Heart left ventricle (tissue), 16 donors: ENCODE results near the gene BRSK2. TPM values are rescaled to one million over a fixed set of nuclear protein-coding genes. Genes with fewer than 3 reads are reported as not detected.

Experiments used
- ATAC-seq, 4 donors: fragments of 200-7000 bp; cut with Tn5 transposase; one replicate each; pipeline ENCODE4 v1.9.1; 2020 to 2022; ENCODE audit warnings: moderate library complexity in 4 of 4, mild to moderate bottlenecking in 3 of 4, moderate number of reproducible peaks in 1 of 4
- DNase-seq, 5 donors: peaks; one replicate each; pipeline ENCODE4 v3.0.0-alpha.2; 2020
- H3K27ac ChIP-seq, 12 donors: fragments of 200-600 bp; sonication (generic) in 4 of 12; one replicate each; pipeline versions ENCODE4 v1.5.0 to v1.8.0; 2016 to 2022; ENCODE audit warnings: mild to moderate bottlenecking in 2 of 12
- H3K27me3 ChIP-seq, 9 donors: fragments of 200-600 bp; sonication (generic) in 2 of 9; one replicate each; pipeline versions ENCODE4 v1.5.1 to v1.8.0; 2016 to 2022; ENCODE audit warnings: mild to moderate bottlenecking in 3 of 9
- H3K36me3 ChIP-seq, 9 donors: fragments of 200-600 bp; sonication (generic) in 2 of 9; one replicate each; pipeline versions ENCODE4 v1.5.0 to v1.8.0; 2018 to 2022; ENCODE audit warnings: mild to moderate bottlenecking in 2 of 9
- H3K4me1 ChIP-seq, 12 donors: fragments of 200-600 bp; sonication (generic) in 4 of 12; one replicate each; pipeline versions ENCODE4 v1.5.0 to v1.8.0; 2016 to 2022; ENCODE audit warnings: mild to moderate bottlenecking in 3 of 12
- H3K4me3 ChIP-seq, 12 donors: fragments of 200-600 bp; sonication (generic) in 4 of 12; one replicate each; pipeline versions ENCODE4 v1.5.0 to v1.8.0; 2017 to 2022; ENCODE audit warnings: mild to moderate bottlenecking in 9 of 12, moderate library complexity in 4 of 12
- H3K9me3 ChIP-seq, 12 donors: fragments of 200-600 bp; sonication (generic) in 4 of 12; one replicate each; pipeline versions ENCODE4 v1.5.0 to v1.8.0; 2016 to 2022; ENCODE audit warnings: mild to moderate bottlenecking in 1 of 12
- CTCF ChIP-seq, 12 donors: fragments of 200-600 bp; sonication (generic) in 4 of 12; IDR thresholded peaks; one replicate each; pipeline versions ENCODE4 v1.5.0 to v1.8.0; 2018 to 2022; ENCODE audit warnings: antibody characterized with exemption in 12 of 12, mild to moderate bottlenecking in 5 of 12
- POLR2A ChIP-seq, 2 donors: fragments of 450-650 bp; IDR thresholded peaks; one replicate each; pipeline ENCODE4 v1.6.1; 2017; ENCODE audit warnings: antibody characterized with exemption in 2 of 2, mild to moderate bottlenecking in 2 of 2, moderate library complexity in 2 of 2
- WGBS, 4 donors: extraction: QIAGEN DNeasy Blood & Tissue Kit in 2 of 4; methylation state at CpG; one replicate each; pipeline versions ENCODE4 v1.1.5 to v1.1.7; 2013 to 2018; 5-methylcytosine and 5-hydroxymethylcytosine counted together
- intact Hi-C, 10 donors: fragments of 100-400 bp; cut with DNase I; formaldehyde crosslinking; loops; one replicate each; pipeline versions ENCODE4 v1.11.1 to v1.14.2; 2022
- polyA plus RNA-seq, 2 donors: library from polyadenylated mRNA; stranded (reverse); fragments of 200-250 nt; gene quantifications; one replicate each; pipeline ENCODE4 v1.2.3, GENCODE V29; 2013
- total RNA-seq, 9 donors: library from RNA; depleted of rRNA in 2 of 9; stranded (reverse); fragments of >200 nt in 2 of 9; fragmentation: NEBNext Ultra II Directional in 3 of 9; extraction: Animal tissue kit (Norgen Biotek cat#: 25700) in 3 of 9; gene quantifications; one replicate each; pipeline versions ENCODE4 v1.1.0 to v1.2.4, GENCODE V29; 2016 to 2023
- donor health status: ischemic (EF 13 %, LVEDD 7.1; RV severe dilation, severe dysfunction).
- donor health status: healthy with polysubstance abuse.
- donor health status: DM: no; HTN: yes; CAD: no.
- donor health status: DM: no; HTN: no; CAD: no.
- donor health status: ischemic (EF 25% LVEDD 6.9; RV normal size, moderate dysfunction).
- donor health status: ischemic (EF 25% LVEDD 5.7; RV mildly dilated, moderate dysfunction).
- donor health status: healthy.
- donor health status: DM: yes; HTN: yes; CAD: no.
- donor health status: ischemic (EF 35%, LVEDD 5.7; RV mildly dilated, moderate dysfunction).
- donor health status: nonischemic (EF 11% LVEDD 7.7; RV severe dilation, severe dysfunction).
- donor health status: DM: yes; HTN: yes; CAD: no.
- donor health status: PGD.
- donor health status: ischemic (EF 29% LVEDD 5.4; RV normal size, mild dysfunction).
- donor health status: nonischemic (EF 23%, LVEDD 6.1; RV moderate dilation, normal function).

Gene BRSK2
- total and polyA plus RNA-seq, 11 donors: 0.16 to 1.3 (median 0.61) TPM; not detected in 1

DNA sequence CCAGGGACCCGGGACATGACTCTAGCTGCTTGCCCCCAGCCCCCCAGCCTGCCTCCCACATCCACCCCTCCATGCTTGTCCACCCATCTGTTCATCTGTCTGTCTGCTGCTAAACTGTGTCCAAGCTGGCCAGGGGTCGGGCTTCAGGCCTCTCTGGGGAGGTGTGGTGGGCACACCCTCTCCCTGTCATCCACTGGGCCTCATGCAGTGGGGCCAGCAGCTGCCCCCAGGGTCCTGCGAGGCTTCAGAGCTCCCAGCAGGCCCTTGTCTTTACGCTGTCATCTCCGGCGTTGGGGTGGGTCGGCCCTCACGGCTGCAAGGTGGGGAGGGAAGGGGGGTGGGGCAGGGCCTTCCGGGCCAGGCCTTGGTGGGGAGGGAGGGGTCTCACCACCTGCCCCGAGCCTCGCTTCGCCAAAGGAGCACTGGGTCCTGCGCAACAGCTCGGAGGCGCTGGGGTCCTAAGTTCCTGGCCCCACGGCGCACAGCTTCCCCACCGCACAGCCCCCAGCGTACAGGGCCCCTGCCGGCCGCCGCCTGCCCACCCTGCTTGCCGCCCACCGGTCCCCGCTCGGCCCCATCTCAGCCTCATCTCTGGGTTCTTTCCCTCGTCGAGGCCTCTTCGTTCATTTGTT lies 70.1 kb downstream of the BRSK2 start:
- ATAC-seq (no peak), DNase-seq (no peak)
- TF ChIP-seq CTCF (IDR thresholded peaks at IDR 0.05) (no peak), POLR2A (IDR thresholded peaks at IDR 0.05) (no peak)
- Histone ChIP-seq H3K4me3 (peak overlapping the region in 1 of 12 donors; percentile 16), H3K4me1 (peaks cover 0 to 16% (median 3%) of the 10 kb centered on the region in 12 donors), H3K27ac (peak overlapping the region in 3 of 12 donors; percentile 26 to 93 (median 50)), H3K27me3 (no peaks in the 10 kb centered on the region), H3K36me3 (peaks cover 0 to 7% (median 0%) of the 10 kb centered on the region in 9 donors), H3K9me3 (no peaks in the 10 kb centered on the region)
- intact Hi-C loops: loop anchor here in 5 of 10 donors (5.0 to 10.0 kb wide), 5 partner anchors 42 to 255 kb away; partner anchors contain the start of gene DUSP8 (in 2 of the 5)
- 69 to 78% (median 72%) methylated on average over 26 to 29 of the region's 29 CpGs for WGBS, 4 donors

DNA sequence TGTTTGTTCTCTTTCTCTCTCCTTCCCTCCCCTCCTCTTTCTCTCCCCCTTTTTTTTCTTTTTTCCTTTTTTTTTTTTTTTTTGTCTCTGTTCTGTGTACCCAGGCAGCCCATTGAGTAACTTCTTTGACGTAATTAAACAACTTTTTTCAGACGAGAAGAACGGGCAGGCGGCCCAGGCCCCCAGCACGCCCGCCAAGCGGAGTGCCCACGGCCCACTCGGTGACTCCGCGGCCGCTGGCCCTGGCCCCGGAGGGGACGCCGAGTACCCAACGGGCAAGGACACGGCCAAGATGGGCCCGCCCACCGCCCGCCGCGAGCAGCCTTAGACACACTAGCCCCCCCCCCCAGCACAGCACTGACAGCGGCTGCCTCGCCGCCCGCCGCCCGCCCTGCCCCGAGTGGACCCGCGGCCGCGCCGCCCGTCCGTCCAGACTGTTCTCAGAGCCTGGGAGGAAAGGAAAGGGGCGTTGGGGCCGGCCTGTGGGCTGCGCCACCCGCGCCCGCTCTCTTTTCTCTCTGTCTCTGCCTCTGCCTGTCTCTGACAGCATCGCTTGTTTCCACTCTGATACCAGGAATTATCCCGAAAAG lies 70.8 kb downstream of the BRSK2 start:
- H3K36me3 ChIP-seq: peaks cover 0 to 11% (median 0%) of the 10 kb centered on the region in 9 donors
- peak in 1 of 4 donors; percentile 9 for ATAC-seq
- peaks cover 0 to 16% (median 3%) of the 10 kb centered on the region in 12 donors for H3K4me1 ChIP-seq
- WGBS, 4 donors: 80 to 89% (median 82%) methylated on average over 39 to 44 of the region's 44 CpGs
- no peaks in the 10 kb centered on the region for H3K27me3 ChIP-seq
- no peaks in the 10 kb centered on the region for H3K9me3 ChIP-seq
- TF ChIP-seq POLR2A (IDR thresholded peaks at IDR 0.05): no peak
- peak overlapping the region in 4 of 12 donors; percentile 13 to 93 (median 38) for H3K27ac ChIP-seq
- intact Hi-C loops: loop anchor here in 1 of 10 donors (5.0 kb wide), 1 partner anchor 42 kb away; no protein-coding TSS in a partner anchor
- peak in 1 of 5 donors; percentile 57 for DNase-seq
- peak overlapping the region in 1 of 12 donors; percentile 16 for H3K4me3 ChIP-seq

DNA sequence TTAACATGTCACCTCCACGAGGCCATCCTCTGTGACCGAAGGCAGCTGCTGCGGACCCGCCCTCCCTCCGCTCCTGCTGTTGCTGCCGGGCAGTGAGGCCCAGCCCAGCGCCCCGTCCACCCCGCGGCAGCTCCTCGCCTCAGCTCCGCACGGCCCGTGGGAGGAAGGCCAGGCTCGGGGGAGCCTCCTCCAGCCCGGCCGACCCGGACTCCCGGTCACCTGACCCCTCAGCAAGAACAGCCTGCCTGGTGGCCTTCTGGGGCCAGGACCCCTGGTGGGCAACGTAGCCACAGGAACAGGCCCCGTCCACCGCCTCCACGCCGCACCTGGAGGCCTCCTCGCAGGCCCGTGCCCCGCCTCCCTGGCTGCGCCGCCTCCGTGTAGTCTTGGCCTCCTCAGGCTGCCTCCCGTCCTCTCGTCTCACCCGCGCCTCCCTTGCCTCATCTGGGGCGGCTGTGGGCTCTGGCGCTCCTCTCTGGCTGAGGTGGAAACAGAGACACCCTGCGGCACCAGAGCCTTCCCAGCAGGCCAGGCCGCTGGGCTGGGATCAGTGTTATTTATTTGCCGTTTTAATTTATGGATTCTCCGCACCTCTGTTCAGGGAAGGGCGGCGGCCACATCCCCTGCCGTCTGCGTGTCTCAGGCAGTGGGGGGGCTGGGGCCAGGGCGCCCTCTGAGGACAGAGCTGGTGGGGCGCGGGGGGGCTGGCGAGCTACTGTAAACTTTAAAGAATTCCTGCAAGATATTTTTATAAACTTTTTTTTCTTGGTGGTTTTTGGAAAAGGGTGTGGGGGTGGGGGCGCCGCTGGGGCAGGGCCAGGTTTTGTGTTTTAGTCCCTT lies 71.5 kb downstream of the BRSK2 start:
- TF ChIP-seq CTCF (IDR thresholded peaks at IDR 0.05) (no peak), POLR2A (IDR thresholded peaks at IDR 0.05) (no peak)
- Histone ChIP-seq H3K4me1 (peaks cover 0 to 16% (median 3%) of the 10 kb centered on the region in 12 donors), H3K4me3 (no peak overlapping the region), H3K27ac (peak overlapping the region in 4 of 12 donors; percentile 13 to 93 (median 38)), H3K36me3 (peaks cover 0 to 11% (median 0%) of the 10 kb centered on the region in 9 donors), H3K27me3 (no peaks in the 10 kb centered on the region), H3K9me3 (no peaks in the 10 kb centered on the region)
- ATAC-seq: no peak
- no peak for DNase-seq
- 71 to 80% (median 77%) methylated on average over 49 to 50 of the region's 50 CpGs for WGBS, 4 donors
- intact Hi-C loops: loop anchor here in 1 of 10 donors (5.0 kb wide), 1 partner anchor 41 kb away; no protein-coding TSS in a partner anchor

GRCh38 chr11:1461826-1462697 lies 72.3 kb downstream of the BRSK2 start:
- peaks cover 0 to 16% (median 3%) of the 10 kb centered on the region in 12 donors for H3K4me1 ChIP-seq
- H3K27me3 ChIP-seq: no peaks in the 10 kb centered on the region
- peak overlapping the region in 2 of 12 donors; percentile 56 to 93 for H3K27ac ChIP-seq
- ATAC-seq (no peak), DNase-seq (no peak)
- TF ChIP-seq CTCF (IDR thresholded peaks at IDR 0.05) (no peak), POLR2A (IDR thresholded peaks at IDR 0.05) (no peak)
- H3K9me3 ChIP-seq: no peaks in the 10 kb centered on the region
- peaks cover 0 to 11% (median 0%) of the 10 kb centered on the region in 9 donors for H3K36me3 ChIP-seq
- no peak overlapping the region for H3K4me3 ChIP-seq
- WGBS, 4 donors: 91 to 93% (median 92%) methylated on average over 41 to 46 of the region's 46 CpGs
- intact Hi-C loops: loop anchor here in 1 of 10 donors (5.0 kb wide), 1 partner anchor 40 kb away; no protein-coding TSS in a partner anchor
